HG03460 (cell line): ENCODE measurements around the gene FCRL3.
"Not testable (repeated sequence)": the region's sequence is repeated elsewhere in the genome, so short reads cannot be mapped to it uniquely, and the experiment has no call there.

Experiments used
- ATAC-seq: cut with Tn5 transposase; IDR thresholded peaks from one replicate; pipeline ENCODE4 v1.9.1; 2021; ENCODE audit not compliant: unreplicated experiment

Gene FCRL3, protein sequence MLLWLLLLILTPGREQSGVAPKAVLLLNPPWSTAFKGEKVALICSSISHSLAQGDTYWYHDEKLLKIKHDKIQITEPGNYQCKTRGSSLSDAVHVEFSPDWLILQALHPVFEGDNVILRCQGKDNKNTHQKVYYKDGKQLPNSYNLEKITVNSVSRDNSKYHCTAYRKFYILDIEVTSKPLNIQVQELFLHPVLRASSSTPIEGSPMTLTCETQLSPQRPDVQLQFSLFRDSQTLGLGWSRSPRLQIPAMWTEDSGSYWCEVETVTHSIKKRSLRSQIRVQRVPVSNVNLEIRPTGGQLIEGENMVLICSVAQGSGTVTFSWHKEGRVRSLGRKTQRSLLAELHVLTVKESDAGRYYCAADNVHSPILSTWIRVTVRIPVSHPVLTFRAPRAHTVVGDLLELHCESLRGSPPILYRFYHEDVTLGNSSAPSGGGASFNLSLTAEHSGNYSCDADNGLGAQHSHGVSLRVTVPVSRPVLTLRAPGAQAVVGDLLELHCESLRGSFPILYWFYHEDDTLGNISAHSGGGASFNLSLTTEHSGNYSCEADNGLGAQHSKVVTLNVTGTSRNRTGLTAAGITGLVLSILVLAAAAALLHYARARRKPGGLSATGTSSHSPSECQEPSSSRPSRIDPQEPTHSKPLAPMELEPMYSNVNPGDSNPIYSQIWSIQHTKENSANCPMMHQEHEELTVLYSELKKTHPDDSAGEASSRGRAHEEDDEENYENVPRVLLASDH

DNA sequence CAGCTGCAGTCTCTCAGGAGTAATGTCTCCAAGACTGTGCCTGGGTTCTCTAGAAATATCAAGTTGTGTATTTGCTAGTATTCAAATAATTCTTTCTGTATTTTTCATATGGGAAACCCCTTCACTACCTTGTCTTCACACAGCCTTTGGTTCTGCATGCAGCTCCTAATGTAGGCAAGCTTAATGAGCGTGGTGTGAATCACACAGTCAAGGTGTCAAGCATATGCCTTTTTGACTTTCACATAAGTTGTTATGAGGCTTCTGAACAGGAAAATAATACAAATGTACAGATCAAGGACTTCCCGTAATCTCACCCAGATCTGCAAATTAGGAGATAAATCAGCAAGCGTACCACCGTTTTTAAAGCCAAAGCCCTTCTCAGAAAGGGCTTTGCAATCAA is at the start of gene FCRL3:
TSS of gene FCRL3 (minus strand) at position 38 of the 400 bp plus-strand sequence. CDS start 280 bp downstream, outside the sequence.
- no peak for ATAC-seq

DNA sequence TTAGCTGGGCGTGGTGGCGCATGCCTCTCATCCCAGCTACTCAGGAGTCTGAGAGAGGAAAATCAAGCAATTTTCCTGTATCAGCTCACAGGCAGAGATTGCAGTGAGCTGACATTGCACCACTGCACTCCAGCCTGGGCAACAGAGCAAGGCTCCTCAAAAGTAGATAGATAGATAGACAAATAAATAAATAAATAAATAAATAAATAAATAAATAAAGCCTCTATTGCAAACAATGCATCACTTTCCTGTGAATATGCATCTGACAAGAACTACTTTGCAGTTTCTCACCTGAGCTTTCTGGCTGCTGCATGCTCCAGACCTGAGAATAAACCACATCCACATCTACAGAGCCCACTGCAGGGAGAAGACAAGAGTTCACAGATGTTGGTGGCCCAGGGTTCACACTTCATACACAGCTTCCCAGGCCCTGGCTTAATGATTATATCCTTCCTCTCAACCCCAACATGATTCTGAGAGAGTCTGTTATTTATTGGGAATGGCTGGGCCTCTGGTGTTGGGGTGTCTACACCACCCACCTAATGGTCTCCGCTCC is 47.8 kb upstream of the FCRL3 start:
- no peak for ATAC-seq

DNA sequence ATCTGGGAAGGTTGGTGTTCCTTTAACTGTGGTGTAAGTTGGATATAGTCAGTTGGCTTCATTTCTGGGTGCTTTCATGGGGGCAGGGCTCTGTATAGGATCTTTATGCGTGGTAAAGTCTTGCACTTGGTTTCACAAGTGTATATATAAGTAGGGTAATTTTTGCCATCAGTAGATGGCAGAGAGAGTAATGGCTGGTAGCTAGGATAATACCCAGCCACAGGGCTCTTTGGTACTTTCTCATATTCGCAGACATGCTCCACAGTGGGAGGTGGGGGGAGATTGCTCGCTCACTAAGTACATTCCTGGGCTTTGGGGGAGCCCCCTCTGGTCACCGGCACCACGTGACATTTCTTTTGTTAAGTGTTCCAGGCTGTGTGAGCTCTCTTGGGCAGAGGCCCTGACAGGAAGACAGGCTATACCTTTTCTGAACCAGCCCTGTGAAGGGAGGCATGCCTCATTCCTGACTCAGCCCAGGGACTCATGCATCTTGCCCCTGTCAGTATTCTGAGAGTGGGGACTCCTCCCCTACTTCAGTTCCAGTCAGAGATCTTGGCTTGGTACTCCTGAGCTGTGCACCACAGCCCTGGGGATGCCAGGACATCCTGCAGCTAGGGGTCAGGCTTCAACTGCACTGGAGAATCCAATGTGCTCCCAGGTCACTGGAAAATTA is 38.8 kb upstream of the FCRL3 start:
- no peak for ATAC-seq

DNA sequence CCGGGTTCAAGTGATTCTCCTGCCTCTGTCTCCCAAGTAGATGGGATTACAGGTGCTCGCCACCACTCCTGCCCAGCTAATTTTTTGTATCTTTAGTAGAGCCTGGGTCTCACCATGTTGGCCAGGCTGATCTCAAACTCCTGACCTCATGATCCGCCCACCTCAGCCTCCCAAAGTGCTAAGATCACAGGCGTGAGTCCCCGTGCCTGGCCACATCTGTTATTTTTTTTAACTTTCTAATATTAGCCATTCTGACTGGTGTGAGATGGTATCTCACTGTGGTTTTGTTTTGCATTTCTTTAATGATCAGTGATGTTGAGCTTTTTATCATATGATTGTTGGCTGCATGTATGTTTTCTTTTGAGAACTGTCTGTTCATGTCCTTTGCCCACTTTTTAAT is 35.4 kb upstream of the FCRL3 start:
- ATAC-seq = not testable (repeated sequence)

DNA sequence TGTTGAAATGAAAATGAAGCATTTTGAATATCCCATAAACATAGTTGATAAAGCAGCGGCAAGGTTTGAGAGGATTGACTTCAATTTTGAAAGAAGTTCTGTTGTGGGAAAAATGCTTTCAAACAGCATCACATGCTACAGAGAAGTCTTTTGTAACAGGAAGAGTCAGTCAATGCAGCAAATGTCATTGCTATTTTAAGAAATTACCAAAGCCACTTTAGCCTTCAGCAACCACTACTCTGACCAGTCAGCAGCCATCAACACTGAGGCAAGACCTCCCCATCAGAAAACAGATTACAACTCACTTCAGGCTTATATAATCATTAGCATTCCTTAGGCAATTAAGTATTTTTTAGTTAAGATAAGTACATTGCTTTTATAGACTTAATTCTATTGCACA is 33.8 kb upstream of the FCRL3 start:
- no peak for ATAC-seq

DNA sequence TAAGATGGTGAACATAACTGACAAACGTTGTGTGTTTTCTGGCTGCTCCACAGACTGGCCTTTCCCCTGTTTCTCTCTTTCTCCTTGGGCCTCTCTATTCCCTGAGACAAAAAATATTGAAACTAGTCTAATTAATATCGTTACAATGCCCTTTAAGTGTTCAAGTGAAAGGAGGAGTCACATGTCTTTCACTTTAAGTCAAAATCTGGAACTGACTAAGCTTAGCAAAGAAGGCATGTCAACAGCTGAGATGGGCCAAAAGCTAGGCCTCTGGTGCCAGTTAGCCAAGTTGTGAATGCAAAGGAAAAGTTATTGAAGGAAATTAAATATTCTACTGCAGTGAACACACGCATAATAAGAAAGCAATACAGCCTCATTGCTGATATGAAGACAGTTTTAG is 32.2 kb upstream of the FCRL3 start:
- no peak for ATAC-seq

DNA sequence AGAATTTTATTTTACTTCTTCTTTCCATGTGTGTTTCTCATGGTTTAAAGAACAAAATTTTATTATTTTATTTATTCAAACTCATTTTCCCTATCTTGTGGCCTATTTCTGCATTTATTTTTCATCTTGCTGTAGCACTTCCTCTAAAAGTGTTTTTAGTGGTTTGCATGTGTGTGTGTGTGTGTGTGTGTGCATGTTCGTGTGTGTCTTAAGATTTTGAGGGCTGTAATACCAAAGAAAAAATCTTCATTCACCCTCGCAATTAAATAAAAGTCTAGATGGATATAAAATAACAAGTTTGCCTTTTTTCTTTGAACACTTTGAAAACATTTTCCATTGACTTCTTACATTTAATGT is 24.6 kb upstream of the FCRL3 start:
- no peak for ATAC-seq

DNA sequence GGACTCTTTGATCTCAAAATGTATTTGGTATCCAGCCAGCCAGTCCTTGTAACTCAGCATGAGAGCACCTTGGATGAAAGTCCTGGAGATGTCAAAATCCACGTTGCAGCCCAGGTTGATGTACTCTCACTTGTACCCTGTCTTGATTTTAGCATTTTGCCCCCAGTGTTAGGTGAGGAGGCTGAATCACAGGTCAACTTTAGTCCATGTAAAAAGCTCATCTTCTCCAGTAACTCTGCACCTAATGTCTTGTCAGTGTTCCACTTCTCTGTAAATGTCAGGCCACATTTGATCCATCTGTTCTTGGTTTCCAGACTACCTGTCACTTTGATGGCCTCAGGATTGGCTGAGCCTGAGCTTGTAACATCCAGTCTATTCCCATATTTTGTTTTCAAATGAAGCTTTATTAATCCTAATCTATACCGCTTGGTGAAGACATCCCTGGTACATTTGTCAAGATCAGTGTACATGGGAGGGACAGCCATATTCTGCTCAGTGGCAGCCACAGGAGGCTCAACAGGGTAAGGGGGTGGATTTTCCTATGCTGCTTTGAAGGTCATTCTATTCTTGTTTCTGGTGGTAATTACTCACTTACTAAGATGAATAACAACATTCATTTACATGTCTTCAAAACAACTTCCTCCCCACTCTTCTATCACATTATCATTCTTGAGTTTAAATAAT is 24.1 kb upstream of the FCRL3 start:
- no peak for ATAC-seq

DNA sequence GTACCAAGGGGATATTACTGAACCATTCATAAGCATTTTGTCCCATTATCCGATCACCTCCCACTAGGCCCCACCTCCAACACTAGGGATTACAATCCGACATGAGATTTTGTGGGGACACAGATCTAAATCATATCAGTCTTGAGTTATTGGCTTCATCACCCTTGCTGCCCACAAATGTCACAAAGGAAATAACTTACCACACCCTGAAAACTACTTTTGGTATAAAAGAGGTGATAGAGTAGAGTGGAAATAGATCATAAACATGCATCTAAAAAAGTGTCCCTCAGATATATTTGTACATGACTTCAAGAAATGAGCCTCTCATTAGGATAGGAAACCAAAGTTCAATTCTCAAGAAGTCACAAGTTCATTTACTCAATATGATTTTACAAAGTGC is 22.6 kb upstream of the FCRL3 start:
- no peak for ATAC-seq

DNA sequence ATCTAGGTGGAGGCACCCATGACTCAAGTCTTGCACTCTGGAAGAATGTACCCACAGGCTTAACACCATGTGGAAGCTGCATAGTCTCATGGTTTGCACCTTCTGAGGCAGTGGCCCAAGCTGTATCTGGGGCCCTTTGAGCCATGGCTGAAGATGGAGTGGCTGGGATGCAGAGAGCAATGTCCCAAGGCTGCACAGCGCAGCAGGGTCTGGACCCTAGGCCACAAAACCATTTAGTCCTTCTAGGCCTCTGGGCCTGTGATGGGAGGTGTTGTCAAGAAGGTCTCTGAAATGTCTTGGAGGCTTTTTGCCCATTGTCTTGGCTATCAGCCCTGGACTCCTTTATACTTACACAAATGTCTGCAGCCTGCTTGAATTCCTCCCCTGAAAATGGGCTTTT is 21.4 kb upstream of the FCRL3 start:
- no peak for ATAC-seq

DNA sequence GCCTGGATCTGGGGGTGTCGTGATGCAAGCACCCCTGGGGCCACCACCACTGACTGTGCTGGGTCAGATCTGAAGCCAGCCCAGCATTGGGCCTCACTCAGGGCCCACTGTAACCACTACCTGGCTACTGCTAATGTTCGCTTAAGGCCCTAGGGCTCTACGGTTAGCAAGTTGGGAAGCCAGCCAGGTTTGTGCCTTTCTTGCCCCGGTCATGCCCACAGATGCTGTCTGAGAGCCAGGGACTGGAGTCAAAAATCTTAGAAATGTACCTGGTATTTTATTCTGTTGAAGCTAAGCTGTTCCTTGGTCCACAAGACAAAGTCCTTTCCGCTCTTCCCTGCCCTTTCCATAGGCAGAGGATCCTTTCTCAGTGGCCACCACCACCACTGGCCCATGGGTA is 15.2 kb upstream of the FCRL3 start:
- ATAC-seq = no peak

DNA sequence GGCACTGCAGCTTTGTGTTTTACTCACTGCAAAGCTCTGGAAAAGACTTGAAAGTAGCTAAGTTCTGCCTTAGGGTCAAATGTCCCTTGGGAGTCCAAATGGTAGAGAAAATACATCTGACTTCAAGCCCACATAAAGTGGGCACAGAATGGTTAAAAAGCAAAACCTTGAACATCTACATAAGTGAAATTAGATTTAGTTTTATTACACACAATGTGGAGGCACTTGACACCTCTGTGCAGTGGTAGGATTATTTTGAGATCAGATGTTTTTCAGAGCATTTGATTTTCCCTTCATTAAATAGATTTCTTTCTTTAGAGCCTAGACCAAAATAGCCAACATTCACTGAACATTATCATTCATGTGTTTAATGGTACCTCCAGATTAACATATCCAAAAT is 11.2 kb upstream of the FCRL3 start:
- no peak for ATAC-seq

DNA sequence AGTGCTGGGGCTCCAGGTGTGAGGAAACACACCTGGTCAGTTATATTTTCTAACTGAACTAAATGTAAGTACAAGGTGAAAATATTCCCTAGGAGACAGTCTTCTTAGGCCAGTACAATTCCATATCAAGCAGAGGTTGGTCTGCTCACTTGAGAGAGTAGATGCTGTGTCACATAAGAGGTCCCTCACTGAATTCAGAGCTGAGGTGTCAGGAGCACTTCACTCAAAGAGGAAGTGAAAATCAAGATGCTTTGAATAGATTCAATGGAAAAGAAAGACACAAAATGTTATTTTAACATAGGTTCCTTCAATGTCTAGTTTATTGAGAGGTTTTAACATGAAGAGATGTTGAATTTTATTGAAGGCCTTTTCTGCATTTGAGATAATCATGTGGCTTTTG is 4.3 kb upstream of the FCRL3 start:
- no peak for ATAC-seq

DNA sequence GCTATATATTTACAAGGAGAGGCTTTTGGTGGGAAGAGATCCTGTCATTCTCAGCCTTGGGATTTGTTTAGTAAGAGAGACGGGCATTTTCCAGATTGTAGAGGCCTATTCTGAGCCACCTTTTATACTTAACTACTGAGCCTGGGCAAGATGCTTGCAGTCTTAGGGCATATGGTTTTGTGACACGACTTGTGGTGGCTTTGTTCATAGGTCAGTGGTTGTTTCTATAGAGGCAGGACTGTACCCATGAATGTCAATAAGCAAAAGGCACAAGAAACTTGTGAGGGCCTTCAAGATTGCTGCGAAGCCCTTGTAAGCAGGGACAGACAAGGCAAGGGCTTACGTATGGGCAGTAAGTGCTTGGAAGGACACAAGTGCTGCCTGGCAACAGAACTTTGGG is 3.4 kb upstream of the FCRL3 start:
- ATAC-seq = no peak

DNA sequence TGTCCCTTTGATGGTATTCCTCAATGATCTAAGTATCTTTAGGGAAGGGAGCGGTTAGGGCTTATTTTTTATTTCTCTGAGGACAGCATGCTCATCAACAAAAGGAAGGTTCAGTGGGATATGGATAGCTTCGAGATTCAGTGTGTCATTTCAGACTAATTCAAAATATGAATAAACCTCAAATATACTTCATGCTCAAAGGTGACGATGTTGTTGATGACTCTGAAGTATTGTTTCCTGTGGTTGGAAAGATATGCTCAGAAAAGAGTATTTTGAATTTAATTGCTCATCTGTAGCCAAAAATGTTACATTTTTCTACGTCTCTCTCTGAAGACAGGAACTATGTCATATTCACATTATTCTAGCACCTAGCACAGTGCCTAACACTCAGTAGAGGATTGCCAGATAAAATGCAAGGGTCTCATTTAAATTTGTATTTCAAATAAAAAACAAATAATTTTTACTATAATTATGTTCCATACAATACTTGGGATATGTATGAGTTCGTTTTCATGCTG is 1.8 kb upstream of the FCRL3 start:
- no peak for ATAC-seq

DNA sequence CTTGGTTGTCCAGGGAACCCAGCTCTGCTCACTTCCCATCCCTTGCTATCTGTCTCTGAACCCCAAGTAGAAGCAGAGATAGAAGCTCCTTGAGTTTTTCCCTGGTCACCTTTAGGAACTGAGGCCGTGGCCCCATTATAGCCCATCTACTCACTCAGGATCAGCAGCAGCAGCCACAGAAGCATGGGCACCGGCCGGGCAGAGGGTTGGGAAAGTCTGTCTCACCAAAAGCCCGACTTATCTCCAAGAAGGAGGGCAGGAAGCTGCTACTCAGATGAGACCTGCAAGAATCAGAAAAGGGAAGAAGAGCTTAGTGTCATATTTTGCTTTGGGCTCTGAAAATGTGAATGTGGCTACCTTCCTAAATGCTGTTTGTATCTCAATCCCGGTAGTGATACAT is 264 bp downstream of the FCRL3 start:
- ATAC-seq = no peak

DNA sequence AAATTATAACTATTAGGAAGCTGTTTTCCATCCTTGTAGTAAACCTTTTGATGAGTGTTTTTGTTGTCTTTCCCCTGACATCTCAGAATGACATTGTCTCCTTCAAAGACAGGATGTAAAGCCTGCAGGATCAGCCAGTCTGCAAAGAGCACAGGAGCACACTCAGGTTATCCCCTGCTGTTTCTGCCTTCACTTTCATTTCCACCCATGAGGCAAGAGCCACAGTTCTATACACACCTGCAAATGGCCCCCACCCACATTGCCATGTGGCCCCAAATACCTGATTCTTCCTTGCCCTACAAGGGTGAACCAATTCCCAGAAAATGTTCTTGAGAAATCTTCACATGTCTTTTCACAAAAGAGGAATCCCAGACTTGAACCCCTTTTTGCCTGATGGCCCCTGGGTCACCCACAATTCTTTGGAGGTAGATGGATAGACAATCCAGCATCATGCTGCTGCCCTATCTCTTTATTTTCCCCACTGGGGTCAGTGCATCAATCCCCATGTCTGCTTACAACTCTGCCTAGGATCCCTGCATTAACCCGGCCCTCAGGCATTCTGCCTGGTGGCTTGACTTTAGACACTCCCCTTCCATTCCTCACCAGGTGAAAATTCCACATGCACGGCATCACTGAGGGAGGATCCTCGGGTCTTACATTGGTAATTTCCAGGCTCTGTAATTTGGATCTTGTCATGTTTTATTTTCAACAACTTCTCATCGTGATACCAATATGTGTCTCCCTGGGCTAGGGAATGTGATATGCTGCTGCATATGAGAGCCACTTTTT is 2.6 kb downstream of the FCRL3 start:
- no peak for ATAC-seq

DNA sequence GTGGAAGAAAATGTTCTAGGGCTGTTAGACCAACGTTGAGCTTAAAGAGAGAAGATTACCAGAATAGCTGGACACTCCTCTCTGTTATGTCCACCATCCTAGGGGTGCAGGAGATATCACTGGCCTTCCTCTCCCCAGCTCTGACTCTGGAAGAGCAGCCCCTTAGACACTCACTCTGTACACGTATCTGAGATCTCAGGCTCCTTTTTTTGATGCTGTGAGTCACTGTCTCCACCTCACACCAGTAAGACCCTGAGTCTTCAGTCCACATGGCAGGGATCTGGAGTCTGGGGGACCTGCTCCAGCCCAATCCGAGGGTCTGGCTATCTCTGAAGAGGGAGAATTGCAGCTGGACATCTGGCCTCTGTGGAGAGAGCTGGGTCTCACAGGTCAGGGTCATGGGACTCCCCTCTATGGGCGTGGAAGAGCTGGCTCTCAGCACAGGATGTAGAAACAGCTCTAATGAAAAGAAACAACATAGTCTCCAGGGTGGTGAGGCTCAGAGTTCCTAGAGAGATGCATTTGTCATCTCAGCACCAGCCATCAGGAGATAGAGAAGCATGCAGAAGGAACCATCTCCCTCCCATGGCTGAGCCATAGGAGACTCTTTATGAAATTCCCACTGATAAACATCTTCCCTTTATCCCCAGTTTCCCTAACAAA is 3.5 kb downstream of the FCRL3 start:
- no peak for ATAC-seq

DNA sequence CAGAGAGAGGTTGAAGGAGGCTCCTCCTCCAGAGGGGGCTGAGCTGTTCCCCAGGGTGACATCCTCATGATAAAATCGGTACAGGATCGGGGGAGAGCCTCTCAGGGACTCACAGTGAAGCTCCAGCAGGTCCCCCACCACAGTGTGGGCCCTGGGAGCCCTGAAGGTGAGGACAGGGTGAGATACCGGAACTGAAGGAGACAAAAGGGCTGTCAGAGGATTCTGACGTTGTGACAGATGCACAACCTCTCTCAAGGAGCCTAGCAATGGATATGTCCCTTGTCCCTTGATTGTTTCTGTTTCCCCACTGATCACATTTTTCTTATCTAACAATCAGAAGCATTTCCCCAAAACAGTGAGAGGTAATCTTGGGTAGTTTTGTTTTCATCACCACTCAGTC is 5.2 kb downstream of the FCRL3 start:
- no peak for ATAC-seq
